ENCODE measurements around the gene PLA2G7.

PLA2G7 gene

DNA sequence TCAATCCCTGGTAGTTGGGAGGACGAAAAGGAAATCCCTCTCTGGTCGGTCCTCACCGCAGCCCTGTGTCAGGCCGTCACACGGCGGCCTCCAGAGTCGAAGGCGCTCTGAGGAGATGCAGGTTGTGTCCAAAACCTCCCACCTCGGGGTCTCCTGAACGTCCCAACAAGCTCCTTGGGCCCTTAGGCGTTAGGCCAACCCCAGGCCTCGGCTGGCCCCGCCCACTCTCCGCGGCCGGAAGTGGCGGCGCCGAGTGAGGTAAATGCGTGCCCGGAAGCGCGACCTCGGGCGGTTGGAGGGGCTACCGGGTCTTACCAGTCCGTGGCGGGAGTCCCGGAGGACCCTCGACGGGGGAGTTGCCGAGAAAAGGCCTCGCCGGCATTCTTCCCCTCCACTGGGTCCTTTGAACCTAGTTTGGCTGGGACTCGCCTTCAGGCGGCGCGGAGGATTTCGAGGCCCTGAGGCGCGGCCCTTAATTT, 47.5 kb downstream of the PLA2G7 start, which contains the start of gene TDRD6:
Gene TDRD6, plus strand, starts transcription at position 267 of the 479 bp plus-strand sequence. CDS start 244 bp downstream, outside the sequence.
- no peak for DNase-seq

DNA sequence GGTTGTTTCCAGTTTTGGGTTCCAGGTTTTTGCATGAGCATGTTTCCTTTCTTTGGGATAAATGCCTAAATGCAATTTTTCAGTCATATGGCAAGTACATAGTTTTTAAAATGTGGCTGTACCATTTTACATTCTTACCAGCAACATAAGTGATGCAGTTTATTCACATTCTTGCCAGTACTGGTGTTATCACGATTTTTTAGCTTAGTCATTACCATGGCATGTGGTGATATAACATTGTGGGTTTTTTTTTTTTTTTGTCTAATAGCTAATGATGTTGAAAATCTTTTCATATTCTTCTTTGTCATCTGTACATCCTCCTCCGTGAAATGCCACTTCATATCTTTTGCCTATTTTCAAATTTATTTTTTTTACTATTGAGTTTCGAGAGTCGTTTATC, 50.4 kb downstream of the PLA2G7 start:
- DNase-seq = no peak

DNA sequence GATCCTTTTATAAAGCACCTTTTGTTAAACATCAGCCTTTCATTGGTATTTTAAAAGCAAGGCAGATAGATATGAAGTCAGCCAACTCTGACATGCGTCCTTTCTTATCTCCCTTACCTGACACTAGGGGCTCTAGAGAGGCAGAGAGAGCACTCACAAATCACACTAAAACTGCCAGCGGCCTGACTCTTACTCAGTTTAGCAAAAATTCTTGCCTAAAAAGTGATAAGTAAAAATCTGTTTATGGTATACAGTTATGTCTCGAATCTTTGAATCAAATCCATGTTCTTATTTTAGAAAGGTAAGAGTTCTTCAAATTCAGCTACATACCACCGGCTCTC, 57.9 kb downstream of the PLA2G7 start:
- no peak for DNase-seq

DNA sequence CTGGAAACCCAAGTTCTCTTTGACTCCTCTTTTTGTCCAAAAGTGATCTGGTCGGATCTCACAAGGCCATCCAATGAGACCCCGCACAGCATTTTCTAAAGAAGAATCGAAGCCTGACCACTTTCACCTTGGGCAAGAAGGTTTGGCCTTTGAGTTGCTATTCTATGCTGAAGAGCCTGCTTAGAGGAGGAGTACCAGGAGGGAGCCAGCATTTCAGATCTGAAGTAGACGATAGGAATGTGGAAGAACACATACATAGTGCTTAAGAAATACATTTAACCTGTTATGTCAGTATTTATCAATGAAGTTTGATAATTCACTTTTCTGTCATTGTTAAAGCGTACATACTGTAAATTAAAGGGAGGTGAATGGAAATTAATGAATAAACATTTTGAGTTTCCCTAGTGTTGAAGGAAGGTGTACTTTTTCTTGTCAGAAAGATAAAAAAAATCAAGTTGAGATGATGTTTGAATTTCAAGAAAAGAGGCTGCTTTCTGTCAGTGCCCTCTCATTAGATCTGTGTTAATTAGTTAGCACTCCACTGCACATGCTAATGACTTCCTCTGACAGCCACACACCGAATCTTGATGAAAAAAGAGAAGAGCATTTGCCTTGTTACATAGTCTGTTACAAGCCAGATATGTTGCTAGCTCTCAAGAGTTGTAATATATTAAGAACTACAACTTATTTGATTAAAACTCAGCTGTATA, 58.4 kb downstream of the PLA2G7 start:
- DNase-seq = no peak

DNA sequence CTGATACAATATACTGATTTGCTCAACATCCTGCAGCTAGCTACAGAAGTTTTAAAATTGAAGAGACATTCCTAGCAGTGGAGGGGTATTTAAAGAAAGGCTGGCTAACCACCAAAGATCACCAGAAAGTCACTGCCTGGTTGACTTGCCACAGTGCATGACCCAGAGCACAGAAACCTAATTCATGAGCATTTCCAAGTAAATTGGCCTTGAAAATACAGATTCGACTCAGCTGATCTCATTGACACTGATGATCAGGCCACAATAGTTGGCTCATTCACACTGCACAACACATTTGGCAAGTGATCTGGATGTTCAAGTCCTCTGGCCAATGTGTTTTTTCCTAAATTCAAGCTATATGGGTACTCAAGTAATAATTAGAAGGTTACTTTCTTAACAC, 60.8 kb downstream of the PLA2G7 start:
- no peak for DNase-seq

DNA sequence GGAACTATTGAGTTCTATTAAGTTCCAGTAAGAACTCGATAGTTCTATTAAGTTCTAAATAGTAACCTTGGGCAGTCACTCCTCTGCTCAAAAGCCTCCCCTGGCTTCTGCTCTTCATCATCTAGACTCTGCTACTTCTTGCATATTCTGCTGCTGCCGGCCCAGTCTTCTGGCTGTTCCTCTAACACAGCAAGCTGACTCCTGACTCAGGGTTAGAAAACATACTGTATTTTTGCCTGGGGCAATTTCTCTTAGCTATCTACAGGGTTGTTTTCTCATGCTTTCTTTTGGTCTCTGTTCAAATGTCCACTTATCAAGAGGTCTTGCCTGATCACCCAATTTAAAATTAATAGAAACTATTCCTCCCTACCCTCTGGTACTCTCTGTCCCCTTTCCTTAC, 67.8 kb downstream of the PLA2G7 start:
- no peak for DNase-seq

DNA sequence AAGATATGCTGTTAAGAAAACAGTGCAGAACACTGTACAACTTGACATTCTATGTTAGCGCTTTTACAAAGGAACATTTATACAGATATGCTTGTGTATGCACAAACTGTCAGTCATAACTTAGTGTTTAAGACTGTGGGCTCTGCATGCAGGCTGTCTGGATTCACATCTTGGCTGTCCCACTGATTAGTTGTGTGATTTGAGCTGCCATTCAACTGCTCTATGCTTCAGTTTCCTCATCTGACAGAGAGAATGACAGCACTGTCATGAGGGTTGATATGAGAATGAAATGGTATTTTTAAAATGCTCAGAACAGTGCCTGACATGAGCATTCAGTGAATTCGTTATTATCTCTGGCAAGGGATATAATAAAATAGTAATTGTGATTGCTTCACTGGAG, 73.7 kb downstream of the PLA2G7 start:
- no peak for DNase-seq

DNA sequence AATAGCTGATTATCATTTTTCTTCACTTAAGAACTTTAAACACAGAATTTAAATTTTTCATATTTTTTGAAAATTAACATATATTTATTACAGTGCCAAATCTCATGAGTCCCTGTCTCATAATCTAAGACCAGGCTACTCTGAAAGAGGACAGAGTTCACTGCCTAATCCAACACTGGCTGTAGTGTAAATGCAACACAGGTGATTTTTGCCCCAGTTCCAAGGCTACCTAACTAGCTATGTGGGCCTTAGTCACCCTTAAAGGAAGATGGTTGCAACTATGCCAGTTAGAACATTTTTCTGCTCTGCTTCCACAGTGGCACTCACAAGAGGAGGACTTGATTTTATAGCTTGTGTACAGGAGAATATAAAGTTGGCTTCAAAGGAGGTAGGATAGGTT, 77.5 kb downstream of the PLA2G7 start:
- no peak for DNase-seq

DNA sequence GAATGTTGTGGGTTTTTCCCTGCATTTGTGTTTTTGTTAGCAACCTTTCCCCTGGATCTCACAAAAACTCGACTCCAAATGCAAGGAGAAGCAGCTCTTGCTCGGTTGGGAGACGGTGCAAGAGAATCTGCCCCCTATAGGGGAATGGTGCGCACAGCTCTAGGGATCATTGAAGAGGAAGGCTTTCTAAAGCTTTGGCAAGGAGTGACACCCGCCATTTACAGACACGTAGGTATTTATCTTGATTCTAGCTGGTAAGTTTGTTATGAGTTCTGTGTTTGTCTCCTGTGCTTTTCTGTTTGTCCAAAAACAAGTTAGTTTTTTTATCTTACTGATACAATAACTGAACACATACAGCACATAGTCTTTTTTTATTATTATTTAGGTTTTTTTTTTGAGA, 79.4 kb downstream of the PLA2G7 start:
- DNase-seq = no peak
